ENCODE measurements around the gene ARHGAP28.

ARHGAP28 gene

GRCh38 chr18:6961331-6961730 is 231.8 kb downstream of the ARHGAP28 start:
- no peak for DNase-seq (ENCODE audit: low read depth)

DNA sequence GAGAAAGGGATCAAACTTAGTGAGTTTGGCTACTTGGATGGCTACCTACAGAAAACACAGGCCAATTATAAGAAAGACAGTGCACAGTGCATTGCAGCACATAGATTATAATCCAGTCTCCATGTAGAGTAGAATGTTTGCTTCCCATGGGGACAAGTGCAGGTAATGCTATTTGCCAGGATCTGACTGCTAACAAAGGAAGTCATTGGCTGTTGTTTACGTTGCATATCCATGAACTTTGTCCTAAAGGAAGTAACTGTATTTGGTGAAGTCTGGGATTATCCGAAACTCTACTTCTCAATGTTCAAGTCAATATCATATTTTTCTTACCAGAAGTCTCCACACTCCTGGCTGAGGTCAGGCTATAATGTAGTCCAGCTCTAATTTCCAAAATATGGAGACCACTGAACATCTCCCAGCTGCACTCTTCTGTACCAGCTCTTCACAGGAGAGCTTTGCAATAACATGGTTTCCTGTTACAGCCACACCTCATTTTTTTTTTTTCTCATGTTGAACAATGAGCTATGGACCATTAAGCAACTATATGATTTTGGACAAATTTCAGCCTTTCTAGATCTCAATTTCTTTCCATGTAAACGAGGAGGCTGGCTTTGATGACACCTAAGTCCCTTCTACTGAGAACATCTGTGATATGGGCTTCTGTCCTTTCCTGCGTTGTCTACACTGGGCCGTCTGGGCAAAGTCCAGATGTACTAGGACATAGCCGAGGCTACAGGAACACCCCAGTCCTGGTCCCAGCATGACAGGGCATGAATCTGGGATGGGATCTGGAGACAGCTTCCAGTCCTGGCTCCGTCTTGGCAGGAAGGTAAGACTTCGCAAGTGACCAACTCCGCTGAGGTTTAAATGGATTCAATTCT is 233.3 kb downstream of the ARHGAP28 start:
- DNase-seq (ENCODE audit: low read depth) = no peak

DNA sequence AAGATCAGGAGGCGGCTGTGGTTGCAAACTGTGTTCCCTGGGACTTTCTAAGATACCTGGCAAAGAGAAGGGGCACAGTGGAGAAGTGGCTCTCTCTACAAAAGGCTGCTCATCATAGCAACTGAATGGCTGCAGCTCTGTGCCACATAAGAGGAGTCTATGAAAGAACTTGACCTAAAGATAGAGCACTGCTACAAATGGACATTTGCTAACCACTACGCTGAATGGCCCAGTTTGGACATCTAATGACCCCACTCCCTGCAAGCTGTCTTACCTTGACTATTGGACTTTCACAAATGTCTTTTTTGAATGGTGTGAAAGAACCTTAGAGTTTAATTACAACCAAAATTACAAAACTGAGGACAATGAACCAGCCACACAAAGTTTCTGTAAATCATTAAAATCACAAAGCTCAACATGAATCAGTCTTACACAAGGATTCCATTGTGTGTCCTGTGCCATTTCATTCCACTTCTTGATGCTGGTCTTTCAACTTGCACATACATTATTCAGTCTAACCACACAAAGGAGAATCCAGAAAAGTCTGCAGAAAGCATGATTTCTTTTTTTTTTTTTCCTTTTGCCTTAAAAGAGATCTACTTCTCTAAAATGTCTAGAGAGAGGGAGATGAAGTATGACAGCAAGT is 234.1 kb downstream of the ARHGAP28 start:
- no peak for DNase-seq (ENCODE audit: low read depth)

Data from CMK (cell line).